ENCODE results near the gene BMP7. TPM values are rescaled to one million over a fixed set of nuclear protein-coding genes. Genes with fewer than 3 reads are reported as not detected.

BMP7 gene
- total RNA-seq, 2 donors from 2014 or later = not detected

DNA sequence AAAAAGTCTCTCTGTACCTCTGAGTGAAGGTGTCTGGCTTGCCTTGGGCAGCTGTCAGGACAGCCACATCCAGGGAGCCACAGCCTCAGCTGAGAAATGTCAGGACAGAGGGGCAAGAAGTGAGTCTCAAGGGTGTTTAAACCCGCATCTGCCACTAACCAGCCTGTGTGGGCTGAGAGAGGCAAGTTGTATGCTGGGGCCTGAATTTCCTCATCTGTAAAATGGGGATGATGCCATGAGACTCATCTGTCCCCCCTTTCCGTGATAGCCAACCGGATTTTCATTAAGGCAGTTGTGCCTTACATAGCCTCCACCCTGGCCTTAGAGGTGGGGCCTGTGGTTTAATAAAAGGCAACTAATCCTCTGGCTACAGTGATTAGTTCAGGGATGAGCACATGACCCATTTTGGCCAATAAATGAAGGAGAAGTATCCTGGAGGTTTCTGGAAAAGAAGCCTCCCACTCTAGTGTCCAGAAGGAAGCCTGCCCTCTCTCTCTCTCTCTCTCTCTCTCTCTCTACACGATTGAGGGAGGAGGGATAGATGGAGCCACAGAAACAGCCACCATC, 79.3 kb downstream of the BMP7 start:
- H3K4me3 Mint-ChIP-seq = no peak overlapping the region
- no peaks in the 10 kb centered on the region for H3K9me3 Mint-ChIP-seq
- H3K27ac Mint-ChIP-seq = no peak overlapping the region
- no peaks in the 10 kb centered on the region for H3K36me3 Mint-ChIP-seq (ENCODE audit: low read depth)
- H3K27me3 Mint-ChIP-seq = peaks cover 9% of the 10 kb centered on the region
- H3K4me1 Mint-ChIP-seq = no peaks in the 10 kb centered on the region
- ATAC-seq (replicated peaks) = no peak

DNA sequence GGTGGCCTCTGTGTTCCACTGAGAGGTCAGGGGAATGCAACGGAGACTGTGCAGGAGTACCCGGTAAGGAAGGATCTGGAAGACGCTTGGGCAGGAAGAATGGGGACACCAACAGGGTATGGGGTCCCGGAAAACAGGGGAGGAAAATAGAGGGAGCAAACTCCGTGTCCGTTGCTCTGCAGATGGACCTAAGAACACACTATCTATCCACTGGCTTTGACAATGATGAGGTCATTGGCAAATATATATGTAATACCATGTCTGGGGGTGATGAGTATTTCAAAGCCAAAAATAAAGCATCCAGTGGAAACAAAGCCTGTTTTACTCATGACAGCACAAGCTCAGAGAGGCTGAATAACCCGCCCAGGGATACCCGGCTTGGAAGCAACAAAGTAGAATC, 80.2 kb downstream of the BMP7 start:
- Mint-ChIP-seq H3K36me3 (ENCODE audit: low read depth) (no peaks in the 10 kb centered on the region), H3K4me1 (no peaks in the 10 kb centered on the region), H3K27me3 (peaks cover 9% of the 10 kb centered on the region), H3K27ac (no peak overlapping the region), H3K9me3 (no peaks in the 10 kb centered on the region), H3K4me3 (no peak overlapping the region)
- ATAC-seq (replicated peaks) = no peak

DNA sequence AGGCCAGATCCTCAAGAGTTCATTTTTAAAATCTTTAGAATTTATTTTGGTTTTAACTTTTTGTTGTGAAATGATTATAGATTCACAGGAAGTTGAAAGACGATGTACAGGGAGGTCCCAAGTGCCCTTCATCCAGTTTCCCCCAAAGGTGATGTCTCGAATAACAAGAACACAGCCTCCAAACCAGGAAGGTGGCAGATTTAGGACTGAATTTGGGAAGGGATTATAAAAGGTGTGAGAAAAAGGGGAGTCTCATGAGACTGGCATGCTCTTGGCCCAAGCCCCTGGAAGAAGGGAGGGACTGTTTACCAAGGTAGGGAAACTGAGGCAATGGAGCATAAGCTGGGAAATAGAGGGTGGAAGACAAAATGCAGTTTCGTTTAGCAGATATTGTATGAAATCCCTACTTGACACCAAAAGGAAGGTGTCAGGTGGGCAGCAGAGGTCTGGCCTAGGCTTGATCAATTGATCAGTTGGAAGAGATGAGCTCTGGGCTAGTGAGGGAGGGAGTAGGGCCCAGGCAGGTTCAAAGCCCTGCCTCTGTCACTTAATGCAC, 81.2 kb downstream of the BMP7 start:
- Mint-ChIP-seq H3K27ac (no peak overlapping the region), H3K36me3 (ENCODE audit: low read depth) (no peaks in the 10 kb centered on the region), H3K4me3 (no peak overlapping the region), H3K4me1 (no peaks in the 10 kb centered on the region), H3K27me3 (peaks cover 12% of the 10 kb centered on the region), H3K9me3 (no peaks in the 10 kb centered on the region)
- ATAC-seq (replicated peaks) = no peak

DNA sequence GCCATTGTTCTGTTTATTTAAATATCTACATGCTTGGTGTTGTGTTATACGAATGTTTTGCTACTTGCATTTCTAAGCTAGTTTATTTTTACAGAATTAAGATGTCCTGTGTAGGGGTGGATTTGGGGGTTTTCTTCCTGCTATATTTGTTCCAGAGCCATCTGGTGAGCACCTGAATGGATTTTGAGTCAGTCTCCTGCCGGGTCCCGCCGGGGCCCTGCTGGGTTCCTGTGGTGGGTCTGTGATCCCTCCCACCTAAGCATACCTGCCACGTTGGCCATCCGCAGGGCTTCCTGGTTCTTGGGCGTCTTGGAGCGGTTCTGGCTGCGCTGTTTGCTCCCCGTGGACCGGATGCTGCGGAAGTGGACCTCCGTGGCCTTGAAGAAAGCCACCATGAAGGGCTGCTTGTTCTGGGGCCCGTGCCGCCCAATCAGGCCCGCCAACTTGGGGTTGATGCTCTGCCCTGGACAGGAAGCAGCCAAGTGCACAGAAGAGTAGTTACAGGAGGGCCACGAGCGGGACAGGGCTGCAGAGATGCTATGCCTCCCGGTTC, 82.9 kb downstream of the BMP7 start:
- Mint-ChIP-seq H3K9me3 (no peaks in the 10 kb centered on the region), H3K4me3 (no peak overlapping the region), H3K4me1 (no peaks in the 10 kb centered on the region), H3K27me3 (peaks cover 12% of the 10 kb centered on the region), H3K27ac (no peak overlapping the region), H3K36me3 (ENCODE audit: low read depth) (no peaks in the 10 kb centered on the region)
- ATAC-seq (replicated peaks) = no peak

DNA sequence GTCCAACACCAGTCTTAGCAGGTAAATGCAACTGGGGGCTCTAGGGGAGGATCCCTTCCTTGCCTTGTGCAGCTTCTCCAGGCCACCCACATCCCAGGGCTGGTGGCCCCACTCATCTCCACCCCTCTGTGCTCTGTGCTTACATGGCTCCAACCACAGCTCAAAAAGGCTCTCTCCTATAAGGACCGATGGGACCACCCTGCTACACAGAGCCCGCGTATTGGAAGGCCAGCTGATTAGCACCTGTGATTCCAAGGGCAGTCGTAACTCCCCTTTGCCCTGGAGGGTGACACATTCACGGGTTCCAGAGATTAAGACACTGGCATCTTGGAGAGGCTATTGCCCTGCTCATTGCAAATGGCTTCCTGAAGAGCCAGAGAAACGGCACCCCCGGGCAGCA, 84.8 kb downstream of the BMP7 start:
- H3K9me3 Mint-ChIP-seq = no peaks in the 10 kb centered on the region
- no peak overlapping the region for H3K27ac Mint-ChIP-seq
- no peaks in the 10 kb centered on the region for H3K36me3 Mint-ChIP-seq (ENCODE audit: low read depth)
- H3K4me3 Mint-ChIP-seq = no peak overlapping the region
- no peaks in the 10 kb centered on the region for H3K4me1 Mint-ChIP-seq
- no peak for ATAC-seq (replicated peaks)
- peaks cover 24% of the 10 kb centered on the region for H3K27me3 Mint-ChIP-seq

DNA sequence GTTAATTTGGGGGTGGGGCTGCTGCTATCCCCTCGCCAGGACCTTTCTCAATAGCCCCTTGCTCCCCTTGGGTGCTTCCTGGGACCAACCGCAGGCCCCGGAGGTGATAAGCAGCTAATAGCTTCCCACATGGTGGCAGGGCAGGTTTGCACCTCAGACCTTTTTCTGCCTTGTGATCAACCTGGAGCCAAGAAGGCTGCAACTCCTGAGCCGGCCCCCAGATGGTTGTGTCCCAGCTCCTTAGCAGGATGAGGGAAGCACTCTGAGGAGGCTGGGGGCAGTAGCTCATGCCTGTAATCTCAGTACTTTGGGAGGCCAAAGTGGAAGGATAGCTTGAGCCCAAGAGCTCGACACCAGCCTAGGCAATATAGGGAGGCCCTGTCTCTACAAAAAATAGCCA, 85.5 kb downstream of the BMP7 start:
- Mint-ChIP-seq H3K4me1 (no peaks in the 10 kb centered on the region), H3K36me3 (ENCODE audit: low read depth) (no peaks in the 10 kb centered on the region), H3K9me3 (no peaks in the 10 kb centered on the region)

DNA sequence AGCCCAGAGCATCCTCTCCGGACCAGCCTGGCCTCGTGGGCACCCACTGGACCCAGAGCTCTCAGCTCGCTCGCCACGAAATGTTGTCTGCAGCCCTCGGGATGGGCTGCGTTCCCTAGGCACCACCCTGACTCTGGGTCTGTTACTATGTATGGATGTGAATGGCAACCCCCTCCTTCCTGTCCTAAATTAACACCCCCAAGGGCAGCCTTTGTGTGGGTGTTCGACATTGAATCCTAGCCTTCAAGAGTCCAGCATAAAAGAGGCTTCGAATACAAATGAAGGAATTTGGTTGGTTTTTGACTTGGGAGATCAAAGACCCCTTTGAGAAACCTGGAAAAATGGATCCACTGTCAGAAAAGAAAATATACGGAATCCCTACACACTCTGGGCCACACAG, 86.1 kb downstream of the BMP7 start:
- H3K4me3 Mint-ChIP-seq = no peak overlapping the region
- peaks cover 29% of the 10 kb centered on the region for H3K27me3 Mint-ChIP-seq
- H3K36me3 Mint-ChIP-seq (ENCODE audit: low read depth) = no peaks in the 10 kb centered on the region
- no peaks in the 10 kb centered on the region for H3K9me3 Mint-ChIP-seq
- H3K27ac Mint-ChIP-seq = no peak overlapping the region
- no peaks in the 10 kb centered on the region for H3K4me1 Mint-ChIP-seq
- no peak for ATAC-seq (replicated peaks)

More for the DNA sequence above, 85.5 kb downstream of the BMP7 start:
- H3K4me3 Mint-ChIP-seq = no peak overlapping the region
- H3K27me3 Mint-ChIP-seq = peaks cover 25% of the 10 kb centered on the region
- ATAC-seq (replicated peaks) = no peak
- H3K27ac Mint-ChIP-seq = no peak overlapping the region

DNA sequence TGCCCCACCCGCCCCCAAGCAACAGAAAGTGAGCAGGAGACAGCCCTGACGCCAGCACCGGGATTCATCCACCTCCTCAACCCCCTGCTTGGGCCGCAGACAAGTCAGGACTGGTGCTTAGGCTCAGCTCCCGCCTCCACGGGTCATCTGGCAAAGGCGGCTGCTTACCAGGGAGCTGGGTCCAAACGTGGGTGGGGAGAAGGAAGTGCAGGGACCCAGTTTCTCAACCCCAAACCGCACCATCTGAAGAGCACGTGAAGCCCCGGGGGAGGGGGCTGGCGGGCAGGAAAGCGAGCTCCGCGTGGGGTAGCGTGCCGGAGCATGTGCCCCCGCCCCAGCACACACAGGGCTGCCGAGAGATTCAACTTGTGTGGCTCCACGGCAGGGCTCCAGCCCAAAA, 87.2 kb downstream of the BMP7 start:
- Mint-ChIP-seq H3K27me3 (peaks cover 30% of the 10 kb centered on the region), H3K36me3 (ENCODE audit: low read depth) (no peaks in the 10 kb centered on the region), H3K4me1 (no peaks in the 10 kb centered on the region), H3K27ac (no peak overlapping the region), H3K4me3 (no peak overlapping the region), H3K9me3 (no peaks in the 10 kb centered on the region)
- ATAC-seq (replicated peaks) = no peak

DNA sequence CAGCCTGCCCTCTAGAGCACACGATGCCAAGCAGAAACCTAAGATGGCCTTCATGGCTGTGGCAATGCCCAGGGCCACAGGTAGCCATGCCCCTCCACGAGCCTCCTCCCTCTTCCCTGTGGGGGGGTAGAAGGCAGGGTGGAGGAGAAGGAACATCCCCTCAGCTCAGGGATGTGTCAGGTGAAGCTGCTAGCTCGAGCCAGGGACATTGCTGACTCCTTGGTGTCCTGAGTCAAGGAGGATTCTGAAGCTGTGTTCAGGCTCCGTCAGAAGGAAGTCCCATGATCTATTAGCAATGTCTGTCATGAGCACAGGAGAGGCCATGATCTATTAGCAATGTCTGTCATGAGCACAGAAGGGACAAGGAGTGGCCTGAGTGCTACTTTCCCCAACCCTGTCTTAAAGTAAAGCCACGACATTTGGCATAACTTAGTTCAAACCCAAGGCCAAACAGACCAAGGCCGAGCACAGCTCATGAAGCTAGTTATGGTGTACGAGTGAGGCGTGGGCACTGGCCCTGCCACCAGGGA, 87.8 kb downstream of the BMP7 start:
- Mint-ChIP-seq H3K27me3 (peaks cover 27% of the 10 kb centered on the region), H3K4me3 (no peak overlapping the region), H3K4me1 (no peaks in the 10 kb centered on the region), H3K36me3 (ENCODE audit: low read depth) (no peaks in the 10 kb centered on the region), H3K27ac (no peak overlapping the region), H3K9me3 (no peaks in the 10 kb centered on the region)
- ATAC-seq (replicated peaks) = no peak

DNA sequence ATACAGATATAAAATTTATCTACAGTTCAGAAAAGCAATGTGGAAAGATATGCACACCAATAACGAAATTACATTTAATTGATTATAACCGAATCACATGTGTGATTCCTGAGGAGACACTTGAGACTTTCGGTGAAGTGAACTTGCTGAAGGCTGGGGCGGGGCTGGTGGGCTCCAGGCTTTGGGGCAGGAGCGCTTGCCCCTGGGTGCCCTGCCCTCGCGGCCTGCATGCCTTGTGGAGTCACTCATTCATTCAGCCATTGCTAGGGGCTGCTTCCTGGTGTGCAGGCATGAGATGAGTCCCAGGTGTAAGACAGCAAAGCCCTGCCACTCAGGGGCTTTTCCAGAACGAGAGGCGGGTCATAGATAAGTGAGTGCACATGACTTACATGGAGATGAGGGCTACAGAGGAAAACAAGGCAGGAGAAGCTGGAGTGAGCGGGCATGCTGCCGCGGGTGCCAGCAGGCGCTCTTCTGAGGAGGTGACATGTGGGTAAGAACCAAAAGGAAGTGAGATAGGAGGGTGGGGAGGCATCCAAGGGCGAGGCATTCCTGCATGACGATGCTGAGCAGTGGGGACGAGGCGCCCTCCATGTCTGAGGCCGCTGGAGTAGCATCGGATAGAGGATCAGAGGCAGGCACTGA, 88.7 kb downstream of the BMP7 start:
- no peaks in the 10 kb centered on the region for H3K9me3 Mint-ChIP-seq
- H3K27me3 Mint-ChIP-seq = peaks cover 23% of the 10 kb centered on the region
- no peak overlapping the region for H3K4me3 Mint-ChIP-seq
- no peaks in the 10 kb centered on the region for H3K36me3 Mint-ChIP-seq (ENCODE audit: low read depth)
- no peaks in the 10 kb centered on the region for H3K4me1 Mint-ChIP-seq
- no peak overlapping the region for H3K27ac Mint-ChIP-seq
- no peak for ATAC-seq (replicated peaks)

DNA sequence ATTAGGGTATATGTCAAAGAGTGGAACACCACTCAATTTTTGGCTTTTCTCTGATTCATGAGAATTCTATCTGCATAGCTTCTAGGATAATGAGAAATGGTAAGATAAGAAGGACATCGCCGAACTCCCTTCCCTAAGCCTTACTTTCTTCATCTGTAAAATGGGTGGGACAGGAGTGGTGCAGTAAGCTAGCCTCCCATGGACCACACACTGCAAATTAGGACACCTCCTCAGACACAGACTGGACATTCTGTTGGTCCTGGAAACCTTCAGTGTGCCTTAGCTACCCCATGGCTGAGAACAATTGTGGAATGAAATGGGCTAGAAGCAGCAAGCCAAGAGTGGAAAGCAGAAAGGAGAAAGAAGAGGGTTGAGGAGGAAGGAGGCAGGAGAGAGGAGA, 89.6 kb downstream of the BMP7 start:
- no peak overlapping the region for H3K27ac Mint-ChIP-seq
- no peaks in the 10 kb centered on the region for H3K36me3 Mint-ChIP-seq (ENCODE audit: low read depth)
- no peak overlapping the region for H3K4me3 Mint-ChIP-seq

DNA sequence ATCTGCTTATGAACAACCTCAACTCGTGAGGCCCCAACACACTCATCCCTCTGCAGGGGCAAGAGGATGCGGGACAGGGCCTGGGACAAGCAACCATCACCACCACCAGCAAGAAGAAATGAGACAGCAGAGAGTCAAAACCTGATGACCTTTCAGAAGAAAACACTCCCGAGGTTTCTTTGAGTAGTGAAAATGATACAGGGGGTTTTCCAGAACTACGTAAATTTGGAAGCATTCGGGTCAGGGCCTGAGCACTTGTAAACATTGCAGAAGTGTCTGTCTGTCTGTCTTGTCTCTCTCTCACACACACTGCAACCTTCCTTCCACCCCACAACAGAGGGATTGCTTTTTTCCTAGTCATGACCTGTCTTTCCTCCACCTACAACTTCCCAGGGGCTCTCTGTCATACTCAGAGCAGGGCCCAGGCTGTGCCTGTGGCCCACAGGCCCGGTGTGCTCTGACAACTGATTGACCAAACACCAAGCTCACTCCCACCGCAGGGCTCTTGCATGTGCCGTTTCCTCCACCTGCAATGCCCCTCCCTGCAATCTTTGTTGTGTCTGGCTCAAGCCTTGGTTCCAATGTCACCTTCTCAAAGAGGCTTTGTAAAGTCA, 90.9 kb downstream of the BMP7 start:
- Mint-ChIP-seq H3K27ac (peak overlapping the region; percentile 42), H3K4me1 (no peaks in the 10 kb centered on the region), H3K27me3 (peaks cover 25% of the 10 kb centered on the region), H3K36me3 (ENCODE audit: low read depth) (no peaks in the 10 kb centered on the region), H3K4me3 (no peak overlapping the region), H3K9me3 (no peaks in the 10 kb centered on the region)
- peak; percentile 68 for ATAC-seq (replicated peaks)

More for the DNA sequence above, 89.6 kb downstream of the BMP7 start:
- H3K4me1 Mint-ChIP-seq = no peaks in the 10 kb centered on the region
- ATAC-seq (replicated peaks) = no peak
- H3K27me3 Mint-ChIP-seq = peaks cover 23% of the 10 kb centered on the region
- H3K9me3 Mint-ChIP-seq = no peaks in the 10 kb centered on the region

DNA sequence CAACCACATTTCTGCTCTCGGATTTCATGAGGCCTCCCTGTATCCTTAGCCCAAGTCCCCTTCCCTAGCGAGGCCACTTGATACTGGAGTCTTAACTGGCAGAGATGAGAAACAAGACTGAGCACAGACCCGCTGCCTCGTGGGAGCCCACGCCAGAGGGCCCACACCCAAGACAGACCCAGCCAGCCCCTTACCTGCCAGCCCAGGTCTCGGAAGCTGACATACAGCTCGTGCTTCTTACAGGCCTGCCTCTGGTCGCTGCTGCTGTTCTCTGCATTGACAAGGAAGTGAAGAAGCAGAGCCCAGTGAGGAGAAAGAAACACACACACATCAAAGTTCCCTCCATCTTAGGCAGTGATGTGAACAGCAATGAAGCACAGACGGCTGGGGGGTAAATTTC, 91.7 kb downstream of the BMP7 start:
- no peak for ATAC-seq (replicated peaks)
- no peaks in the 10 kb centered on the region for H3K36me3 Mint-ChIP-seq (ENCODE audit: low read depth)
- no peak overlapping the region for H3K4me3 Mint-ChIP-seq
- peaks cover 22% of the 10 kb centered on the region for H3K27me3 Mint-ChIP-seq
- H3K27ac Mint-ChIP-seq = no peak overlapping the region
- H3K9me3 Mint-ChIP-seq = no peaks in the 10 kb centered on the region
- no peaks in the 10 kb centered on the region for H3K4me1 Mint-ChIP-seq

DNA sequence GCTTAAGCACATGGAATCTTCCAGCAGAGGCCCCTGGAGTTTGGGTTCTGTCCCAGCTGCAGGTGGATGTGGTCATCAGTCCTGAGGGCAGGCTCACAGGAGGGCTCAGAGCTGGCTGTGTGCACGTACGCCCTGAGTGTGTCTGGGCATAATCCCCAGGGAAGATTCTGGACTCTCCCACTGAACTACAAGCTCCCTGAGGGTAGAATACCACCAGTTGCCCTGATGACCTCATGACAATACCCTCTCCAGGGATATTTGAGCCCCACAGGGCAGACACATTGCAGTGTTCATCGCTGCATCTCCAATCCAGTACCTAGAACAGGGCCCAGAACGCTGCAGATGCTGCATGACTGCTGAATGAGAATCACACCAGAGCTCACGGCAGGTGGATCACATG, 92.5 kb downstream of the BMP7 start:
- Mint-ChIP-seq H3K27me3 (peaks cover 22% of the 10 kb centered on the region), H3K36me3 (ENCODE audit: low read depth) (no peaks in the 10 kb centered on the region), H3K4me1 (no peaks in the 10 kb centered on the region), H3K9me3 (no peaks in the 10 kb centered on the region), H3K4me3 (no peak overlapping the region), H3K27ac (no peak overlapping the region)
- no peak for ATAC-seq (replicated peaks)

DNA sequence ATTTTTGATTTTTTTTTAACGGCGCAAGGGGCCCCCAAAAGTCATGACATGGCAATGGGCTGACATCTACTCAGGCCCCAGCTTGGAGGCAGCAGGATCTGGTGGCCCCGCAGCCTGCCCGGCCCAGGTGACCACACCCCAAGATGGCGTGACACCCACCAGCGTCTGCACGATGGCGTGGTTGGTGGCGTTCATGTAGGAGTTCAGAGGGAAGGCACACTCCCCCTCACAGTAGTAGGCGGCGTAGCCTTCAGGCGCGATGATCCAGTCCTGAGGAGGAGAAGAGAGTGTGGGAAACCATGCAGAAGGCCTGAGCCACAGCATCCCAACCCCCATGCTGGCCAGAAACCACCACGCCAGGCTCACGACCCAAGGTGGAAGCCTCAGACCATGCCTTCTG, 93.4 kb downstream of the BMP7 start:
- Mint-ChIP-seq H3K4me3 (no peak overlapping the region), H3K4me1 (no peaks in the 10 kb centered on the region), H3K27ac (no peak overlapping the region), H3K36me3 (ENCODE audit: low read depth) (no peaks in the 10 kb centered on the region), H3K9me3 (no peaks in the 10 kb centered on the region), H3K27me3 (peaks cover 21% of the 10 kb centered on the region)
- no peak for ATAC-seq (replicated peaks)
